ENCODE measurements around the gene BLNK.

DNA sequence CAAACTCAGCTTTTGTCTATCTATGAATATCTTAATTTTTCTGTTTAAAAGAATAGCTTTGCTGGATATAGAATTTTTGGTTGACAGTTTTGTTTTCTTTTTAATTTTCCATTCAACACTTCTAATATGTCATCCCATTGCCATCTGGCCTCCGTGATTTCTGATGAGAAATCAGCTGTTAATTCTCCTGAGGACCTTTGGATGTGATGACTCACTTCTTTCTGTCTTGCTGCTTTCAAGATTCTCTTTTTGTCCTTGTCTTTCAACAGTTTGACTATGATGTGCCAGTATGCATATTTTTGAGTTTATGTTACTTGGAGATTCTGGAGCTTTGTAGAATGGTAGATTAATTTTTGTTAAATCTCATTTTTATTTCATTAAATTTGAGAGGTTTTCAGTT is 102.8 kb downstream of the BLNK start:
- TF ChIP-seq CTCF (IDR thresholded peaks at IDR 0.05; ENCODE audit: low read depth, low read length) (no peak), EZH2phosphoT487 (IDR thresholded peaks at IDR 0.05; ENCODE audit: low read depth) (no peak)
